Stimulated activated CD4-positive, alpha-beta T cell treated with anti-CD3 and anti-CD28 coated beads, TNF-alpha, amount 100 ng/mL, for 4 hours (primary cell): ENCODE results near the gene NFYB.
"Not testable (repeated sequence)": the region's sequence is repeated elsewhere in the genome, so short reads cannot be mapped to it uniquely, and the experiment has no call there.

Experiments used
- DNase-seq, 3 experiments: peaks; one replicate each; pipeline ENCODE4 v3.0.0-alpha.2; 2020; ENCODE audit warnings: low read depth in 3 of 3

Gene NFYB

DNA sequence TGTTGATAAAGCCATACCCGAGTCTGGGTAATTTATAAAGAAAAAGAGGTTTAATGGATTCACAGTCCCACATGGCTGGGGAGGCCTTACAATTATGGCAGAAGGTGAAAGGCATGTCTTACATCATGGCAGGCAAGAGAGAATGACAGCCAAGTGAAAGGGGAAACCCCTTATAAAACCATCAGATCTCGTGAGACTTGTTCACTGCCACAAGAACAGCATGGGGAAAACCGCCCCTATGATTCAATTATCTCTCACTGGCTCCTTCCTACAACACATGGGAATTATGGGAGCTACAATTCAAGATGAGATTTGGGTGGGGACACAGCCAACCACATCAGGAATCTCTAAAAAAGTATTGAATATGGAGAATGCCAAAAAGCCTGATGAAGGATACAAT lies 25.0 kb upstream of the NFYB start:
- not testable (repeated sequence) for DNase-seq

DNA sequence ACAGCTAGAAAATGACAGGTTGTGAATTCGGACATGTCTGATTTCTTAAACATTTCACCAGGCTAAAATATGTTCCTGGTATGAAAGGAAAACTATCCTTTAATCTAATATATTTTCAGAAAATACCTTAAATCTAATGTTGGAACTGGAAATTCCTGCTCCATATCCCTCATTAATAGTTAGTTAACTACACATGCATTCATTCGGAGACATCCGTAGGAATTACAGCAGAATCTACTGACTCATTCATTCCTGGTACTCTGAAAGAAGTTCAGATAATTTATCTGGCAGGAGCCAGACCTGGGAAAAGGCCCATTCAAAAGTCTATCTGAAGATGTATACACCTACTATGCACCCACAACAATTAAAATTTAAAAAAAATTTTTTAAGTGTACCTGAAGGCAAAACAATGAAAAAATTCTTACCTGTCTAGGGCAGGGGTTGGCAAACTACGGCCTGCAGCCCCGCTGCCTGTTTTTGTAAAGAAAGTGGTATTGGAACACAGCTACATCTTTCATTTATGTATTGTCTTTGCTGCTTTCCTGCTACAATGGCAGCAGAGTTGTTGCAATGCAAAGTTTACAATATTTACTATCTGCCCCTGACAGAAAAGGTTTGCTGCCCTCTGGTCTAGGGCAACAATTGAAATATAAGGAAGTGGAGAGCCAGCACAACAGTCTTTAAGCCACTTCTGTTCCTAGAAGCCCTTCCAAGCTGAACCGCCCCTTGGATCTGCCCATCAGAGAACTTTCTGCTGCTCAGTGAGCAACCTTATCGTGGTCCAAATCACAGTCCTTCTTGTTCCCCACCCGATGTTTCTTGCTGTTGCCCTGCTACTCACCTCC lies 17.9 kb upstream of the NFYB start:
- no peak for DNase-seq

DNA sequence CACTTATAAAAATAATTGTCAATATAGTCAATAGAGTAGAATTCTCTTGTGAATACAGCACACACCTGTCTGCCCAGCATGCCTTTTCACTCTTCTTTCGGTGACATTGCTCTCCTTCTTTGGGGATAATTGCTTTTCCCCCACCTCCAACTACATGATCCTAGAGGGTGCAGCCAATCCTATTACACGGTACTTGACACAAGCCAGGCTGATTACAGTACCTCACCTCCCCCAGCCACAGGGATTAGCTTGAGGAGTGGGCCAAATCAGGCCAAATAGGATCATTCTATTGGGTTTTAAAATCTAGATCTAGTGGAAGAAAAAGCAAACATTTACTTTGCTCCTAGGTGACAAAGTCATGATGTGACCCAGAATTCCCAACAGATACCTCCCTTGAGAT lies 16.8 kb upstream of the NFYB start:
- no peak for DNase-seq

DNA sequence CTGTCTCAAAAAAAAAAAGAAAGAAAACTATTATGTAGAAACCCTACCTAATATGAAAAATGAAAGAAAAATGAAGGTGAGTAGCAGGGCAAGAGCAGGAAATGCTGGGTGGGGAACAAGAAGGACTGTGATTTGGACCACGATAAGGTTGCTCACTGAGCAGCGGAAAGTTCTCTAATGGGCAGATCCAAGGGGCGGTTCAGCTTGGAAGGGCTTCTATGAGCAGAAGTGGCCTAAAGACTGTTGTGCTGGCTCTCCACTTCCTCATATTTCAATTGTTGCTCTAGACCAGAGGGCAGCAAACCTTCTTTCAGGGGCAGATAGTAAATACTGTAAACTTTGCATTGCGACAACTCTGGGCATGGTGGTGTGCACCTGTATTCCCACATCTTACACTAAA lies 16.3 kb upstream of the NFYB start:
- DNase-seq: no peak

DNA sequence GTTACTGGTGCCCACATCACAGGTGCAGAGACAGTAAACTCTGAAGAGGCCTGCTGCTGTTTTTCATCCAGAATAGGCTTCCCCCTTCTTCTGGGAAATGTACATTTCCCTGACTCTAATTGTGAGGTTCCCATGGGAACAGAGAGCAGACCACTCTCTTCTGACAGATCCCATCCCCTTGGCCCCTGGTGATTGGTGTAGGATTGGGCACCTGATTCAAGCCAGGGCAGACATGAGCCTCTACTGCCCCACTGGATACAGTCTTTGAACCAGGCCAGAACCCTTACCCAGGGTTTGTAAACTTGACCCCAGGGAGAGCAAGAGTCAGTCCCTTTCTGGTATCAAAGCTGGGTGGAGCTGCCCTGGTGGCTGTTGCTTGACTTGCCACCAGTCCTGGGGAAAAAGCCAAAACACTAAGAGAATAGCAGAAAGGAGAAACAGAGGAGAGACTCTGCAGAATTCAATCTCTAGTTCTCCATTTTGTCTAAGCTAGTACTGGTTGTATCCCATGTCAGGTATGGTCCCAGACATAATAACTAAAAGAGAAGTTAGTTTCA lies 14.8 kb upstream of the NFYB start:
- no peak for DNase-seq

DNA sequence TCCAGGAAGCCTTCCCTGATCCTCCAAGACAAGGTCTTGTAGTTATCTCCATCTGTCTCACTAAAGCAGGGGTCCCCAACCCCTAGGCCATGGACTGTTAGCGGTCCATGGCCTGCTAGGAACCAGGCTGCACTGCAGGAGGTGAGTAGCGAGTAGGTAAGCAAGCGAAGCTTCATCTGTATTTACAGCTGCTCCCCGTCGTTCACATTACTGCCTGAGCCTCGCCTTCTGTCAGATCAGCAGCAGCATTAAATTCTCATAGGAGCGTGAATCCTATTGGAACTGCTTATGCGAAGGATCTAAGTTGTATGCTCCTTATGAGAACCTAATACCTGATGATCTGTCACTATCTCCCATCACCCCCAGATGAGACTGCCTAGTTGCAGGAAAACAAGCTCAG lies 12.4 kb upstream of the NFYB start:
- DNase-seq: no peak

DNA sequence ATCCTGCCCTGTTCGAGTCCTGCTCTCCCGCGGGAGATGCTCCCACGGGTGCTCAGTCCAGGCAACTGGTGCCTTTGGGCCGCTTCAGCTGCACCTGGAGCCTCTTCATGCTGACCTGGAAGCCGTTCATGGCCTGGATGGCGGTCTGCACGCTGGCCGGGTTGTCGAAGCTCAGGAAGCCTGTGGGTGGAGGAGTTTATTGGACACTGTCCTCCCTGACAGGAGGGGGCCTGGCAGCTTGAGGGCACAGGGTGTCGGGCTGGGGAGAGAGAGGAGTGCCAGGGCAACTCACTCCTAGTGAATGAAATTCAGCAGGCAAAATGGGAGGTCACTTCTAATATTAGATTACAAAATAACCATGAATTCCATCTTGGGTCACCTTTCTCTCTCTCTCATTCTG lies 9.3 kb upstream of the NFYB start:
- DNase-seq: no peak

DNA sequence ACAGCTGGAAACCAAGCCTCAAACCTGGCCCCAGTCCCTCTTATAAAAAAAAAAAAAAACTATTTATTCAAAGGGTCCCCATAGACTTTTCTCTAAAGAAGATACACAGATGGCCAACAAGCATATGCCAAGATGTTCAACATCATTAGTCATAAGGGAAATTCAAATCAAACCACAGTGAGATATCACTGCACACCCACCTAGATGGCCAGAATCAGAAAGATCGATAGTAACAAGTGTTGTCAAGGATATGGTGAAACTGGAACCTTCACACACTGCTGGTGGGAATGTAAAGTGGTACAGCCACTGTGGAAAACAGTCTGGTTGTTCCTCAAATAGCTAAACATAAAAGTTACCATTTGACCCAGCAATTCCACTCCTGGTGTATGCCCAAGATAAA lies 5.9 kb upstream of the NFYB start:
- DNase-seq: no peak

DNA sequence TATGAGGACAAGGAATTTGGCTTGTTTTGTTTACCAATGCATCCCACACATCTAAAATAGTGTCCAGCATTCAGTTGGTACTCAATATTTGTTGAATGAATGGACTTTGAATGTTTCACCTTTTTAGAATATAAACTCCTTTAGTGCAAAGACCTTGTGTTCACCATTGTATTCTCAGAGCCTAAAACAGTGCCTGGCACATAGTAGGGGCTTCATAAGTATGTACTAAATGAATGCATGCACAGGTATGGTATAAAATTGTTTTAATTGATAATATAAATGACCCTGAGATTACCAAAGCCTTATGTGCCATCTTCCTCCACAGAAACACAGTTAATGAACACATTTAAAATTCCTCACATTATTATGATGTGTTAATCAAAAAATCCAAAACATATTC lies 5.0 kb upstream of the NFYB start:
- DNase-seq: no peak

DNA sequence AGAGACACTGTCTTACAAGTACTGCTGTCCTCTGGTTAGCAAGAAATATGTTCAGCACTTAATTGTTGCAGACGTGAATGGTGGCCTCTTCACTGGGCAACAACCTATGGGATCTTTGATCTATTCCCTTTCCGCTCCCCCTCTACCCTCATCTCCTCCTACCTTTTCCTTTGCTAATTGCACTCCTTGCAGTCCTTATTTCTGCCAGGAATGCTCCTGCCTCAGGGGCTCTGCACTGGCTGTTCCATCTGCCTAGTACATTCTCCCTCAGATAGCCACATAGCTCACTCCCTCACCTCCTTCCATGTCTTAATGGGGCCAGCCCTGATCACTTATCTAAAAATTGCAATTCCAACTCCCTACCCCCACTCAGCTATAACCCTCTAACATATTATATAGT lies 4.5 kb upstream of the NFYB start:
- DNase-seq: no peak

DNA sequence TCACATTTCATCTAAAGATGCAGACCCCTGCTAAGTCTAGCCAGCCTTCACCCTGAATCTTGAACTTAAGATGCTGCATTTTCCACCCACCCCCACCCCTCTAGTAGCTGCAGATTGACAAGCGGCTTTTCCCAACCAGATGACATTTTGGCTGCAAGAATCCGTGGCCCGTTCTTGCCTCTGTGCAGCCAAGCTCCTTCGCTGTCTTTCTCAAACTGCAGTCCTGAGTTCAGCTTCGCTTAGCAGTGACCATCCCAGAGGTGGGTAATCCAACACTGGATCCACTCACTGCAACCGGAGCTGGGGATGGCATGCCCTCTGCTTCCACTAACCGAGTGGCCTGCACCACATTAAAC lies 765 bp upstream of the NFYB start:
- DNase-seq: no peak

DNA sequence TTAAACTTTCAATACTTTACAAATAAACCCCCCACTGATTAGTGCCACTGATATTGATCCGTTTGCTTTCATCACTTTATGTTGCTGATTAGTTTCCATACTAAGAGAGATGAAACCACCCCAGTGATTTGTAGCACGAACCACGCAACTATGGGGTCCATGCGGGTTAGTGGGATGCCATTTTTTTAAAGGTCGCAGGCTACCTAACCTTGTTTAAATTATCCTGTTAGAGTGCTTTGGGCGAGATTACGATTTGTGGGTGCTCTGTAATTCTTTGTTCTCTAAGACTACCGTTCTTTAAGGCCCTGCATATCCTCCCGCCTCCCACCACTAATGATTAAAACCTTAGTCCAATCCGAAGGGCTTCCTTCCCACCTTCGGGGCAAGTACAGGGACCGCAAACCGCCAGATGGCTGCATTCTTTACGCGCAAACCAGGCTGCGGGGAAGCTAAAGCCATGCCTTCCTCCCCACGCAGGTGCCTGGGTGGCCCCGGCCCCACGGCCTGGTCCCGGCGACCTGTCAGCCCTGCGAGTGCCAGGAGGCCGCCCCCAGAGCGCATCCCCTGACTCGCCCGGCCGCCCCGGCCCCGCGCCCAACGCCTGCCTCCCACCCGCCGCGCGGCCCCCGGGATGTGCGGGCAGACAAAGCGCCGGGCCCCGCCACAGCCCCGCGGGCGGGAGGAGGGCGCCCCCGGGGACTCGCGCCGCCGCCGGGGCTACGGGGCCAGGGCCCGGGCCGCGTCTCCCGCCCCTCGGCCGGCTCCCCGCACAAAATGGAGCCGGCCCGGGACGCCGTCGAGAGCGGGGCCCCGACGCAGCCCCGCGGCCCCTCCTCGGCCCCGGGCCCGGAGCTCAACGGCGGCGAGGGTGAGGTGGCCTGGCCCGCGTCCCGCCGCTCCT lies 759 bp downstream of the NFYB start:
- DNase-seq: peak; percentile 11 to 35 (median 15)

DNA sequence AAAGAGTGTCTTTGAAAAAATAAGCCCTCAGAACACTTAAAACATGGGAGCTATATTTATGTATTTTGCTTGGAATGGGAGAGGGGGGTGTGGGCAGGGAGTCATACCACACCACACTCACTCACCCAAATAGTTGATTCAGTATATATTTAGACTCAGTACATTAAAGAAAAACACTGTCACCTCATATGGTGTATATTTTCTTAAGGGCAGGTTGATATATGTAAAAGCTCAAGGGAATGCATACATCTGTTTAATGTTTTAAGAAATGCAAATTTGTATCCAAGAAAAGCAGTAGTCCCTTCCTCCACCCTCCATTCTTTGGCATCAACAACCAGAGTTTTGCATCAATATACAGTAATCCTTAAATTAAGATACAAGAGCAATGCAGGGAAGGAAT lies 1.4 kb downstream of the NFYB start:
- DNase-seq: no peak

DNA sequence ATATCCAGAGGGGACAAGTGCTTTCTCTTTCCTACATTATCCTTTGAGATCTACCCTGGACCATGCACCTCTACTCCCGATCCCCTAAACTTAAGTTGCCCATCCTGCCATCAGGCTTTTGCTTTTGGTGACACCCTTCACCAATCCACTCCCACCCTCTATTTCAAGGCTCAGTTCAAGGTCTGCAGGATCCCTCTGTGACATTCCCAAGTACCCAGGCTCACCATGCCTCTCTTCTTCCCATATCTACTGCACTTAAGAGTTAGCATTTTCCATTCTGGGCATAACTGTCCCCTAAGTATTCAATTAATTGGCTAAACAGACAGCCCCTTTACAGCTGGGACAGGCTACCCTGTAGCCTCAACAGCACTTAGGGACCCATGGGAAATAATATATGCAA lies 3.1 kb downstream of the NFYB start:
- no peak for DNase-seq

DNA sequence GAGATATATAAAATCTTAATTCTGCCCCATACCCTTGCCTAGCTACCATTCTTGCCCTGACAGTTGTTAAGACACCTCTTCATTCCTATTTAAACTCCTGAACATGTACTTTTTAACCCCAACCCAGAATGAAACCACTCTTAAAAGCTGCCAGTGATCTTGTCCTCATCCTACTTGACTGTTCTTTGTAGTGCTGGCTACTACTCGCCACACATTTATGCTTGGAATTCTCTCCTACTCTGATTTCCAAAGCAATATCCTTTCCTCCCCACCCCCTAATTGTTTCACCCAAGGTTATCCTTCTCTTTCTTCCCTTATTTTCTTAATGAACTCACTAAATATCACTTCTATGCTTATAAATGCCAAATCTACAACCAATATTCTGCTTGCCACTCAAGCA lies 4.1 kb downstream of the NFYB start:
- no peak for DNase-seq

DNA sequence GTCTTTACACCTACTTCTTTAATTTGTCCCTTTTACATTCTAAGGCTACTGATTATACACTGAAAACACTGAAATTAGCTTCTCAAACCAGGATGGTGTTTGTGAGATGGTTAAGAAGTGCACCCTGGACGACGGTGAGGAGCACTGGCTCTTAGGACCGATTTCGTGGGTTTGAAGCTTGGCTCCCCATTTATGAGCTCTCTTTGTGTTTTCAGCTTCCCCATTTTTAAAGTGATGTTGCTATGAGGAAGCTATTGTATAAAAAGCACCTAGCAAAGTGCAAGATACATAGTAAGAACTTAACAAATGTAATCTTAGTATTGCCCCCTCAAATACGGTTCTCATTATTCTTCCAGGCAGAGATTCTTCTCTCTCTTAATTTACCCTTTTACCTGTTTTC lies 4.7 kb downstream of the NFYB start:
- DNase-seq: no peak

DNA sequence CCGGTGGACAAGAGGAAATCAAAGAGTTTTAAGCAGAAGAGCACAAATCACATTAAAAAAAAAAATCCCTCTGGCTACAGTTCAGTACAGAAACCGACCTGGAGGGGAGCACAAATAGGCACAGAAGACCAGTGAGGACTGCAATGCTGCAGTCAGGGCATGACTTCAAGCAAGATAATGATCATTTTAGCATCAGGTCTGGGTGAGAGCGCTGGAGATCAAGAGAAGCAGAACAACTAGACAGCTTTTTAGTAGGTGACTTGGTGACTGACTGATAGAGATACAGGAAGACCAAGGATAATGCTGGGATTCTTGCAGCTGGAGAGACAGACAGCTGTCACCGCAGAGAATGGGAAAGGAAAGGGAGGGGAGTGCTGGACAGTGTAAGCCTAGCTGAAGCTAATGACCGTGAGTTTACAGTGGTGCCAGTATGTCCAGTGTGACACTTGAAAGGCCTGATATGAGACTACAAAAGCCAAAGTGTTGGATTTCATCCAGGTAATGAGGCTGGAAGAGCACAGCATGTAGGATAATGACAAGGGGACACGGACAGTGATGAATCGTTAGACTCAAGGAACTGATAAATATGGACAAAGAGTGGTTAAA lies 5.6 kb downstream of the NFYB start:
- no peak for DNase-seq

DNA sequence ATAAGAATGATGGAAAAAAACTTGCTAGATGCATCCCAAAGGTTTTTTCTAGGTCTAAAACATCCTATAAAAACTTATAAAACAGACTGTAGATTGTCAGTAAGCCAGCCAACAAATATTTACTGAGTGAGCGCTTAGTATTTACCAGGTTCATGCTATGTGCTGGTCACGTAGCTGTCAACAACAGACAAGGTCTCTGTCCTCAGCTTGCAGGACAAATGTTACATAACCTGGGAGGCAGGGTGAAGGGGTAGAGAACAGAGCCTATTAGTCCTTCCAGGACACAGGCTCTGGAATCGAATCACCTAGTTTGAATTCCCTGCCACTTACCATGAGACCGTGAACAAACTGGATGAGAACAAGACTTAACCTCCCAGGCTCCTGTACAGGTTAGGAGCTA lies 6.4 kb downstream of the NFYB start:
- no peak for DNase-seq

DNA sequence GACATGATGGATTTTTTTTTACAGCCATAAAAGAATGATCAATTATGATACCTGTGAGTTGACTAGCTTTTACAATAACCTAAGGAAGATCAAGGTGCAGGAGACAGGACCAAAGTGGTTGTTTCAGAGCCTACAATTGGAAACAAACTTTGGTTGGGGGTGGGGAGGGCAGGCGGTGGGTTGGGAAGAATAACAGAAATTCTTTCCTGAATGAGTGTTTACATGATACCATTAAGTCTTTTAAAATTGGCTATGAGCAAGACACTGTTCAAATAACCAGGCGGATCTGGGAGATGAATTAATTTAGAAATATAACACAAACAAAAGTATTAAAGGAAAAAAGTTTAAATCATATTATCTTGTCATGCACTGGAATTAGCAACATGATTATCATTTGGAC lies 7.2 kb downstream of the NFYB start:
- DNase-seq: no peak

DNA sequence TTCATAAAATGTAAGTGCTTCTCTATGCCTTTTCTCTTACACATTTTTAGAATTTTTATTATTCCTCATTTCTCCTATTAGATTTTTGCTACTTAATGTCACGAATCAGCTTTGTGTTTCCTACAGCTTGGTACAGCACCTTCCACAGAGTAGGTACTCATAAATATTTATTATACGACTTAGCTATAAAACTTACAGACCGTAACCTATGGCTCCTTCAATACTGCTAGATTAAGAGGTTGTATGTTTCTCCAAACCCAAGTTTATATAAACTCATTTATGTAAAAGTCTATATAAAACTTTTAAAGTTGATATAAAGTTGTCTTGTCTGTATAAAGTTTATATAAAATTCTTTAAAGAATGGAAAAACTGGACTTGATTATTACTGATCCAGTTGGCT lies 11.5 kb downstream of the NFYB start:
- DNase-seq: no peak

DNA sequence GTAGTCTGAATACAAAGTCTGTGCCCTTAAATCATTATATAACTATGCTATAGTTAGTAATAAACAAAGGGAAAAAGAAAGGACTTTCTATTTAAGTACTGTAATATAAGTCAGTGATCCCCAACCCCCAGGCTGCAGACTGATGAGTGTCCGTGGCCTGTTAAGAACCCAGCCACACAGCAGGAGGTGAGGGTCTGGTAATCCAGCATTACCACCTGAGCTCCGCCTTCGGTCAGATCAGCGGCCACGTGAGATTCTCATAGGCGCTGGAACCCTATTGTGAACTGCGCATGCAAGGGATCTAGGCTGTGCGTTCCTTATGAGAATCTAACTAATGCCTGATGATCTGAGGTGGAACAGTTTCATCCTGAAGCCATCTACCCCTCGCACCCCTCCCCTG lies 15.7 kb downstream of the NFYB start:
- DNase-seq: no peak

DNA sequence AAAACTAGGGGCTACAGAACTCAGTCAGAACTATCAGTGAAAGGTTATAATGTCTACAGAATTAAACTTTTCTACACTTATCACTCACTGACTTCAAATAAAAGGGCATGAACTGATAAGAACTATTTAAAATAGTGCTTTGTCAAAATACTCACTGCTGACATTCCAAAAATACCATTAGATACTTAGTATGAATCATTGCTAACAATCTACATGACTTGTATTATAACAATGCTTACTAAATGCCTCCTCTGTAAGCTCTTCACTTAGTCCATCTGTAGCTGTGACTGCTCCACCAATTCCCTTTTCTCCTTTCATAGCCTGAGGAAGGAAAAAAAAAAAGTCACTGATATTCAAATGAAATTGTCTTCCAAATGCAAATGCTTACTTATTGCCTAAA lies 17.0 kb downstream of the NFYB start:
- DNase-seq: no peak

DNA sequence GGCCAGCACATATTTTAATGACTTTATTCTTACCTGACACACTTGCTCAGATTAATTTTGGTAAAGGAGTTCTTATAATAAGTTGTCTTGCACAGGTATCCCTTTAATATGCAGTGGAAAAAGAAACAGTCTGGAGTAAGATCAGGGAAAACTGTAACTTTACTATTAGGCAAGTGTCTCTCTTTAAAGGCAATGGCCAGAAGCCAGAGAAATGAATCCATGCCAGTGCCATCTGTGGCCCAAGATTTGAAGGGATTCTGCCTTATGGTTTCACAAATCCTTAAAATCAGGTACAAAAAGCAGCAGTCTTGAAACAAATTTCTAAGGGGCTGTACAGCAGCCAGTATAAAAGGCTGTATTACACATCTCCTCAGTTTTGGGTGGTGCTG lies 22.4 kb downstream of the NFYB start:
- DNase-seq: no peak
